NCI-H128 (cell line): ENCODE measurements around the gene EPHA5.

ENCODE experiments used
- DNase-seq: peaks from one replicate; lab custom pipeline; 2025; ENCODE audit not compliant: unreplicated experiment; lab: John Stamatoyannopoulos, UW

Gene EPHA5

GRCh38 chr4:65635051-65635821, 35.1 kb downstream of the EPHA5 start:
- DNase-seq = no peak

- DNase-seq = no peak
These were observed 45.6 kb downstream of the EPHA5 start for GRCh38 chr4:65624651-65625050.

GRCh38 chr4:65623506-65623905, 46.8 kb downstream of the EPHA5 start:
- no peak for DNase-seq

- DNase-seq = no peak
These were observed 52.9 kb downstream of the EPHA5 start for GRCh38 chr4:65617416-65617815.

GRCh38 chr4:65604515-65604914, 65.8 kb downstream of the EPHA5 start:
- no peak for DNase-seq

- DNase-seq = no peak
These were observed 69.6 kb downstream of the EPHA5 start for GRCh38 chr4:65600656-65601055.

- no peak for DNase-seq
These were observed 70.9 kb downstream of the EPHA5 start for GRCh38 chr4:65599340-65599739.

- DNase-seq = no peak
These were observed 72.6 kb downstream of the EPHA5 start for GRCh38 chr4:65597697-65598096.

- DNase-seq = no peak
These were observed 78.2 kb downstream of the EPHA5 start for GRCh38 chr4:65592089-65592488.

GRCh38 chr4:65589921-65590320, 80.4 kb downstream of the EPHA5 start:
- DNase-seq = no peak

GRCh38 chr4:65589331-65589730, 81.0 kb downstream of the EPHA5 start:
- DNase-seq = no peak

GRCh38 chr4:65580551-65580950, 89.7 kb downstream of the EPHA5 start:
- DNase-seq = no peak

GRCh38 chr4:65566473-65566872, 103.8 kb downstream of the EPHA5 start:
- no peak for DNase-seq

GRCh38 chr4:65561164-65561563, 109.1 kb downstream of the EPHA5 start:
- no peak for DNase-seq

- DNase-seq = no peak
These were observed 111.0 kb downstream of the EPHA5 start for GRCh38 chr4:65559270-65559669.

GRCh38 chr4:65552057-65552456, 118.2 kb downstream of the EPHA5 start:
- no peak for DNase-seq

- DNase-seq = no peak
These were observed 119.8 kb downstream of the EPHA5 start for GRCh38 chr4:65550500-65550899.

- DNase-seq = no peak
These were observed 123.3 kb downstream of the EPHA5 start for GRCh38 chr4:65546882-65547416.

- no peak for DNase-seq
These were observed 131.7 kb downstream of the EPHA5 start for GRCh38 chr4:65538571-65538970.

GRCh38 chr4:65535113-65535512, 135.2 kb downstream of the EPHA5 start:
- DNase-seq = no peak

- no peak for DNase-seq
These were observed 148.6 kb downstream of the EPHA5 start for GRCh38 chr4:65521666-65522065.

GRCh38 chr4:65515646-65516045, 154.6 kb downstream of the EPHA5 start:
- no peak for DNase-seq

- DNase-seq = no peak
These were observed 159.3 kb downstream of the EPHA5 start for GRCh38 chr4:65510976-65511375.
